GM19240 (cell line): ENCODE measurements around the gene ALDH3B1.

ENCODE experiments used
- DNase-seq: peaks from one replicate; pipeline ENCODE4 v3.0.0; 2011; ENCODE audit warnings: low spot score; ENCODE audit not compliant: insufficient read length

Gene ALDH3B1

DNA sequence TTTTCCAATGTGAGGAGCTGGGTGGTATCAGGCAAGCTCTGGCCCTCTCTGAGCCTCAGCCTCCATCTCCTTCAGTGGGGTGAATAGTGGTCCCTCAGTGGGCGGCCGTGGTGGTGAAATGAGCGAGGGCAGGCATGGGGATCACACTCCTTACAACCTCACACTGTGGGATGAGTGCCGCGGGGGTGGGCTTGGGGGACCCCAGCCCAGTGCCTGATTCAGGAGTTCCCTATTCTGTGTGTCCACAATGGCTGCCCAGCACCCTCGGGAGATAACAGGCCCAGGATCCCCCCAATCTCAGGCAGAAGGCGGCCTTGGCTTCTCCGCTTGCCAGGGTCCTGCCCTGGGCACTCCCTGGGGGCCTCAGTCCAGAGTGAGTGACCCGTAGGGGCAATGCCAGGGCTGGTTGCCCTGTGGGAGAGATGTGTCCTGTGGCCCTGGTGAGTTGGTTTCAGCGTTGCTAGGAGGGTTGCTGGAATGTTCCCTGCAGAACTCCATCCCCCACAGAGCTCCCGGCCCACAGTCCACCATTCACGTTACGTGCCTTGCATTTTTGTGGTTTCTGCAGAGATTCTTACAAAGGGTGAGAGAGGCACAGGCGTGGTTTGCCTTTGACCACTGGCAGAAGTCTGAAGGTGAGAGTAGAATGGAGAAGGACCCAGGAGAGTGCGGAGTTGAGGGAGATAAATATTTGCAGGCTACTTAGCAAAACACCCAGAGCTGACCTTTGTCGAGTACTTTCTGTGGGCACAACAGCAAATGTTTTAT lies 2.9 kb downstream of the ALDH3B1 start:
- DNase-seq = no peak

- DNase-seq = no peak
Observed at GRCh38 chr11:68013611-68014156, 3.6 kb downstream of the ALDH3B1 start.

DNA sequence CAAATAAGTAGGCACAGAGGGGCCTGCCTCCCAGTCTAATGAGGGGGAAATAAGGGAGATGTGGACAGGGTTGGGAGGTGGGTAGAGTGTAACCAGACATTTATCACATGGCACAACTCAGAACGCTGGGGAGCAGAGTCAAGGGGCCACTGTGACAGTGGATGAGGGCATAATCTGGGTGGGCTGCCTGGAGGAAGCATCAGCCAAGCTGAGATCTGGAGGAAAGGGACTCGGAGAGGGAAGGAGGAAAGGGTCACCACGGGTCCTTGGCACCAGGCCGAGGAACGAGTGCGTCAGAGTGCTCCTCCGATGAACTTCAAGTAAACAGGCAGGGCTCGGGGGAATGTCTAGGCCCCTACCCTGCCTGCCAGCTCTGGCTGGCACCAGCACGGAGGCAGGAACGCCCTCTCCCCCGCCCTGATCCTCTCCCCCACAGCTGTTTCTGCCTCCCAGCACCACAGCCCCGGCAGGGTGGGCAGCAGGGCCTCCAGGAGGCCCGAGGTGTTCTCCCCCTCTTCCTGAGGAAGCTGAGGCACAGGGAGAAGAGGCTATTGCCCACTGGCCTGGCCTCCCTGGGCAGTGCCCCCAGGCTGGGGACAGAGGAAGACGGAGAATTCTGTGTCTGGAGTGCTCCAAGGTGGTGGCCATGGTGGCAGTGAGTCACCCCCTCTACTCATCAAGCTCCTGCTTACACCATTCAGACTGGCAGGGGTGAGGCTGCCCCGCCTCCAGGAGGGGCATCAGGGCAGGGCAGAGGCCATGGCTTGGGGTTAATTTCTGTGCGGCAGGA lies 4.2 kb downstream of the ALDH3B1 start:
- DNase-seq = no peak

GRCh38 chr11:68014947-68015447 lies 4.9 kb downstream of the ALDH3B1 start:
- DNase-seq = no peak

DNA sequence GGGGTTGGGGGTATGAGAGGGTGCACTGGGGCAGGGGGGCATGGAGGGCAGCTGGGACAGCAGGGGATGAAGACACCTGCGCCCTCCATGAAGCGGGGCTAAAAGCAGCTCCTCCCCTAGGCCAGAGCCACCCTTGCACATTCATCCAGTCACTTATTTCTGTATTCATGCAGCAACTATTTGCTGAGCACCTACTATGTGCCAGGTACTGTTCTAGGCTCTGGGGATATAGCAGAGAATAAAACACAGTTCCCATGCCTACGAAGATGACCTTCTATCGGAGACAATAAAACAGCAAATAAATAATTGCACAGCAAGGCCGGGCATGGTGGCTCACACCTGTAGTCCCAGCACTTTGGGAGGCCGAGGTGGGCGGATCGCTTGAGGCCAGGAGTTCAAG lies 5.3 kb downstream of the ALDH3B1 start:
- DNase-seq = no peak

- DNase-seq = no peak
Observed at GRCh38 chr11:68016161-68016903, 6.2 kb downstream of the ALDH3B1 start.

DNA sequence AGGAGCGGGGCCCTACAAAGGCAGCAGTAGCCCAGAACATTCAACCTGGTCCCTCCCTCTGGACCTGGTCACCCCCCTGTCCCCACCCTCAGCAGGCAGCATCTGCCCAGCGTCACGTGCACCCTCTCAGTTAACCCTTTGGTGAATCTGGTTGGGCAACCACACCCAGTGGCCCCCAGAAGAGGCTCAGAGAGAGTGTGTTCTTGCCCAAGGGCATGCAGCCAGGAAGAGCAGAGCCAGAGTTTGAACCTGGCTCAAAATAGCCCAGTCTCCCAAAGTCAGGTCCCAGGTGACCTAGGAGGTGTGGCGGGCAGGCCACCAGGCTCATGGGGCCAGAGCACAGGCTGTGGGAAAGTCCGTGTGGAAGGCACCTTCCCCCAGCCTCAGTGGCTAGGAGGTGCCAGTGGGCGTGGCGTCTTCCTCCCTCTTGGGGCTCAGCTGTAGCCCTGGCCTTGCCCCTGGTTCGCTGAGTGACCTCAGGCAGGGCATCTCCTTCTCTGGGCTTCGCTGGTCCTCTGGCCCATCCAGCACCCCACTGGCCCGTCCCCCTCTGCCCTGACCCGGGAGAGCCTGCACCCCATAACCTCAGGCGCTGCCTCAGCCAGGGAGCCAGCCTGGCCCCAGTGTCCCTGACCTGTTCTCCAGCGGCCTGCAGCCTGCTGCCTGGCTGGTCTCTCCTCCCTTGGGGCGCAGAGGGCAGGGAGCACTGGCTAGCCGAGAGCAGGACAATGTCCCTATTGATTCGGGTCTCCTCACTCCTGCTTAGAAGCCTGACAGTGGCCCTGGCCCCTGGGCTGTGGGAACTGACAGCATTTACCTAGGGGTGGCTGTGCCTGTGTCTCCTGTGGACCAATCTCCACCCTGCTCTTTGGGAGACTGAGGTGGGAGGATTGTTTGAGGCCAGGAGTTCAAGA lies 7.0 kb downstream of the ALDH3B1 start:
- DNase-seq = no peak

GRCh38 chr11:68017980-68018729 lies 8.0 kb downstream of the ALDH3B1 start:
- DNase-seq = no peak

DNA sequence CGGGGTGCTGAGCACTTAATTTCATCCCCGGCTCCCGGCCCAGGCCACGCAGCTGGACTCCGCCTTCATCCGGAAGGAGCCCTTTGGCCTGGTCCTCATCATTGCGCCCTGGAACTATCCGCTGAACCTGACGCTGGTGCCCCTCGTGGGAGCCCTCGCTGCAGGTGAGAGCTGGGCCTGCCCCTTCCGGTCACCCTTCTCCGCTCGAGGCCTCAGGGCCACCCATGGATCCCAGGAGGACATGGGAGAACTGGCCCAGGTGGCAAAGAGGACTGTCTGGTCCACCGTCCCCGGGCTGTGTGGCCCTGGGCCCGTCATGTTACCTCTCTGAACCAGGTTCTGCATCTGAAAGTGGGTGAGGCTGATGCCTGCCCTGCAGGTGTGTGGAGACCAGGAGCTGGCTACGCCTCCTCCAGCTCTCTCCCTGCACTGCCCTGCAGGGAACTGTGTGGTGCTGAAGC lies 8.6 kb downstream of the ALDH3B1 start:
- no peak for DNase-seq

GRCh38 chr11:68019486-68019885 lies 9.4 kb downstream of the ALDH3B1 start:
- no peak for DNase-seq

- DNase-seq = no peak
Observed at GRCh38 chr11:68020575-68020974, 10.4 kb downstream of the ALDH3B1 start.

GRCh38 chr11:68021167-68021787 lies 11.2 kb downstream of the ALDH3B1 start:
- DNase-seq = no peak

GRCh38 chr11:68022531-68022930 lies 12.4 kb downstream of the ALDH3B1 start:
- DNase-seq = no peak

GRCh38 chr11:68024508-68024907 lies 14.4 kb downstream of the ALDH3B1 start:
- DNase-seq = no peak

DNA sequence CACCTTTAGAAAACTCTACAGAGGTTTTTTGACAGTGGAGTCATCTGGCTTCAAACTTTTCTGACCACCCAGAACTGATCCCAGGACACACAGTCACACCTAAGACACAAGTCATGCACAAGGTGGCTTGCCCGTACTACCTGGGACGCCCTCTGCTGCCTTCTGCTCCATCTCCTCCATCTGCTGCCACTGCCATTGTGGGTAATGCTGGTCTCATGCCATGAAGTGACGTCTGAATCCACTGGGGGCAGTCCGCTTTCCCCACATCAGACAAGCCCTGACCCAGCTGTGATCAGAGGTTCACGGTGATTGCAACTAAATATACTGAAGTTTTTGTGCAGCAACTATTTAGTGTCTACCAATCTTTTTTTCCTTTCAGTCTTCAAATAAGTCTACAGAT lies 14.9 kb downstream of the ALDH3B1 start:
- no peak for DNase-seq

DNA sequence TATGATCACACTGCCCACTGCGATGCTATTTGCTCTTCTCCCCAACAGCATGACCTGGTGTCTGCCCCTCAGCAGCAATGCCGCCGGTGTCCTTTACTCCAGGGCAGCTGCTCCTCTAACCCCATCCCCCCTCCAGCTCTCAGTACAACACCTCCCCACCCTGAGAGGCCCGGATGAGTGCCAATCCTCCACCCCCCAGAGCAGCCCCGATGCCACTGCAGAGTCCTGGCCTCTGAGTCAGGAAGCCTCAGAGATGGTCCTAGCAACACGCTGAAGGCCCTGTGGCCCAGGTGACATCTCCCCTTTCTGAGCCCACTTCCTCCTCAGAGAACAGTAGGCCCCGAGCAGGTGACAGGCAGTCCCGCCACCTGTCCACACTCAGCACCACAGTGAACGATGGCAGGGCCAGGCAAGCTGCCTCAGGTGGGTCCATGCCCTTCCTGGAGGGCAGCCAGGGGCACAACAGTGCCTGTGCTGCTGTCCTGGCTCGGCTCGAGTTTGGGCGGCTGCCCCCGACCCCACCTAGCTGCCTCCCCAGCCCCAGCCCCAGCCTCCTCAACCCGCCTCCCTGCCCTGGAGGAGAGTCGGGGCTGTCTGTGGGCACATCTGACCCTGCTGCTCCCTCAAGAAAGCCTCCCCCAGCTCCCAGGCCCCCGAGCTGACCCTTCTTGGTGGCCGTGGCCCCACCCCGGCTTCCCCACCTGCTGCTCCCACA lies 16.4 kb downstream of the ALDH3B1 start:
- DNase-seq = no peak

DNA sequence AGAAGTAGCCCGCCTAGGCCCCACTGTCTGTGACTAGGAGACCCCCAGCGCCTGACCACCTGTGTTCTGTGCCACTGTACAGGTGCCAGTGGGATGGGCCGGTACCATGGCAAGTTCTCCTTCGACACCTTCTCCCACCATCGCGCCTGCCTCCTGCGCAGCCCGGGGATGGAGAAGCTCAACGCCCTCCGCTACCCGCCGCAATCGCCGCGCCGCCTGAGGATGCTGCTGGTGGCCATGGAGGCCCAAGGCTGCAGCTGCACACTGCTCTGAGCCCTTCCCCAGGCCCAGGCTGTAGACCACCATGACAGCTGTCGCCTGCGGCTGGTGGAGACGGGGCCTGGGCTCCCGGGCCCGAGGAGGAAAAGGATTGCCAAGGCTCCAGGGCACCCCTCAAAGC lies 17.5 kb downstream of the ALDH3B1 start:
- DNase-seq = no peak

- DNase-seq = no peak
Observed at GRCh38 chr11:68028802-68029545, 18.8 kb downstream of the ALDH3B1 start.
